GM12872 (cell line): ENCODE results near the gene KLHL18.

Experiments used
- CTCF ChIP-seq: IDR thresholded peaks from 3 replicates; pipeline ENCODE4 v1.5.1; 2011; ENCODE audit warnings: low read depth, mild to moderate bottlenecking, low read length, moderate library complexity; ENCODE audit not compliant: insufficient read depth

The KLHL18 gene

GRCh38 chr3:47343471-47343971 lies 60.8 kb downstream of the KLHL18 start:
- TF ChIP-seq CTCF = no peak

GRCh38 chr3:47344971-47345370 lies 62.2 kb downstream of the KLHL18 start:
- TF ChIP-seq CTCF = no peak

- TF ChIP-seq CTCF = no peak
These were observed 64.6 kb downstream of the KLHL18 start for GRCh38 chr3:47347217-47347801.

- no peak for TF ChIP-seq CTCF
These were observed 65.8 kb downstream of the KLHL18 start for GRCh38 chr3:47348411-47349154.

GRCh38 chr3:47355010-47355409 lies 72.3 kb downstream of the KLHL18 start:
- no peak for TF ChIP-seq CTCF

- no peak for TF ChIP-seq CTCF
These were observed 73.5 kb downstream of the KLHL18 start for GRCh38 chr3:47356201-47356600.

- TF ChIP-seq CTCF = no peak
These were observed 76.6 kb downstream of the KLHL18 start for GRCh38 chr3:47359323-47359722.
